Naive B cell (primary cell): ENCODE results near the gene VPS8. TPM values are rescaled to one million over a fixed set of nuclear protein-coding genes. Genes with fewer than 3 reads are reported as not detected.
A peak's percentile ranks its signal among the peaks of the same experiment; 100 is the strongest.

Experiments used
- ATAC-seq, 2 donors: fragments of 150-1000 bp; cut with Tn5 transposase; 2 replicates each; pipeline ENCODE4 v1.10.0; 2021; ENCODE audit warnings: low read depth in 2 of 2, mild to moderate bottlenecking in 2 of 2, moderate library complexity in 2 of 2
- DNase-seq: peaks from one replicate; pipeline ENCODE4 v3.0.0; 2022
- H3K27ac Mint-ChIP-seq, 6 donors: one replicate each; pipeline ENCODE4 v1.8.0; 2020 to 2022; ENCODE audit warnings: mild to moderate bottlenecking in 6 of 6, mixed read lengths in 6 of 6, moderate library complexity in 5 of 6, inconsistent platforms in 2 of 6
- H3K27me3 Mint-ChIP-seq, 3 donors: one replicate each; pipeline ENCODE4 v1.8.0; 2021 to 2022; ENCODE audit warnings: mixed read lengths in 3 of 3, mild to moderate bottlenecking in 1 of 3
- H3K36me3 Mint-ChIP-seq, 2 donors: one replicate each; pipeline ENCODE4 v1.8.0; 2020 to 2022; ENCODE audit warnings: mixed read lengths in 2 of 2, inconsistent platforms in 1 of 2, mild to moderate bottlenecking in 1 of 2
- H3K4me1 Mint-ChIP-seq, 3 donors: one replicate each; pipeline ENCODE4 v1.8.0; 2020 to 2022; ENCODE audit warnings: mixed read lengths in 3 of 3, inconsistent platforms in 1 of 3, mild to moderate bottlenecking in 1 of 3, moderate library complexity in 1 of 3
- H3K4me3 Mint-ChIP-seq, 8 donors: one replicate each; pipeline ENCODE4 v1.8.0; 2020 to 2022; ENCODE audit warnings: mild to moderate bottlenecking in 8 of 8, mixed read lengths in 8 of 8, moderate library complexity in 8 of 8, inconsistent platforms in 2 of 8
- H3K9me3 Mint-ChIP-seq, 7 donors: one replicate each; pipeline ENCODE4 v1.8.0; 2020 to 2022; ENCODE audit warnings: mixed read lengths in 7 of 7, mild to moderate bottlenecking in 5 of 7, inconsistent platforms in 2 of 7, moderate library complexity in 1 of 7
- polyA plus RNA-seq, 6 donors: library from polyadenylated mRNA; unstranded; fragments of 300-500 nt; fragmentation: Illumina TruSeq; gene quantifications; one replicate each; pipeline ENCODE4 v1.2.3, GENCODE V29; 2021; ENCODE audit warnings: low read depth in 6 of 6

VPS8 gene
- polyA plus RNA-seq, 6 donors from 2014 or later, result 19.4 to 33.2 (median 23.7) TPM

- no peak for ATAC-seq
These were observed 269.6 kb downstream of the VPS8 start for GRCh38 chr3:185081521-185081920.

GRCh38 chr3:185082149-185082548 is 270.2 kb downstream of the VPS8 start:
- ATAC-seq (no peak), DNase-seq (no peak)
- Mint-ChIP-seq H3K4me3 (no peak overlapping the region), H3K27ac (no peak overlapping the region), H3K4me1 (no peaks in the 10 kb centered on the region), H3K36me3 (no peaks in the 10 kb centered on the region), H3K9me3 (no peaks in the 10 kb centered on the region), H3K27me3 (peaks cover under 1 to 10% (median 4%) of the 10 kb centered on the region in 3 donors)

More at GRCh38 chr3:185081521-185081920, 269.6 kb downstream of the VPS8 start:
- DNase-seq, result no peak
- Mint-ChIP-seq H3K27me3 (peaks cover 4 to 13% (median 7%) of the 10 kb centered on the region in 3 donors), H3K4me3 (no peak overlapping the region), H3K9me3 (no peaks in the 10 kb centered on the region), H3K4me1 (no peaks in the 10 kb centered on the region), H3K27ac (no peak overlapping the region), H3K36me3 (no peaks in the 10 kb centered on the region)

- no peaks in the 10 kb centered on the region for H3K9me3 Mint-ChIP-seq
- DNase-seq, result no peak
- H3K27ac Mint-ChIP-seq, result no peak overlapping the region
- H3K27me3 Mint-ChIP-seq, result peaks cover 0 to 10% (median 4%) of the 10 kb centered on the region in 3 donors
- H3K36me3 Mint-ChIP-seq, result no peaks in the 10 kb centered on the region
- no peak for ATAC-seq
- H3K4me3 Mint-ChIP-seq, result no peak overlapping the region
- no peaks in the 10 kb centered on the region for H3K4me1 Mint-ChIP-seq
These were observed 270.9 kb downstream of the VPS8 start for GRCh38 chr3:185082829-185083228.

GRCh38 chr3:185084402-185084801 is 272.4 kb downstream of the VPS8 start:
- H3K36me3 Mint-ChIP-seq, result no peaks in the 10 kb centered on the region
- no peaks in the 10 kb centered on the region for H3K9me3 Mint-ChIP-seq
- no peak for ATAC-seq
- H3K4me3 Mint-ChIP-seq, result no peak overlapping the region
- H3K4me1 Mint-ChIP-seq, result no peaks in the 10 kb centered on the region
- no peak for DNase-seq
- no peak overlapping the region for H3K27ac Mint-ChIP-seq
- peaks cover 0 to 10% (median 4%) of the 10 kb centered on the region in 3 donors for H3K27me3 Mint-ChIP-seq

GRCh38 chr3:185084901-185085300 is 272.9 kb downstream of the VPS8 start:
- no peaks in the 10 kb centered on the region for H3K4me1 Mint-ChIP-seq
- no peak for ATAC-seq
- no peaks in the 10 kb centered on the region for H3K36me3 Mint-ChIP-seq
- H3K27ac Mint-ChIP-seq, result no peak overlapping the region
- no peak for DNase-seq
- H3K27me3 Mint-ChIP-seq, result peaks cover 0 to 10% (median 4%) of the 10 kb centered on the region in 3 donors
- no peaks in the 10 kb centered on the region for H3K9me3 Mint-ChIP-seq
- H3K4me3 Mint-ChIP-seq, result no peak overlapping the region

GRCh38 chr3:185087419-185087818 is 275.5 kb downstream of the VPS8 start:
- no peaks in the 10 kb centered on the region for H3K36me3 Mint-ChIP-seq
- H3K4me3 Mint-ChIP-seq, result no peak overlapping the region
- H3K27me3 Mint-ChIP-seq, result peaks cover 12 to 14% (median 13%) of the 10 kb centered on the region in 3 donors
- H3K9me3 Mint-ChIP-seq, result no peaks in the 10 kb centered on the region
- ATAC-seq, result no peak
- H3K4me1 Mint-ChIP-seq, result no peaks in the 10 kb centered on the region
- DNase-seq, result no peak
- H3K27ac Mint-ChIP-seq, result peak overlapping the region in 1 of 6 donors; percentile 40

GRCh38 chr3:185089343-185089742 is 277.4 kb downstream of the VPS8 start:
- peaks cover 13 to 26% (median 23%) of the 10 kb centered on the region in 3 donors for H3K27me3 Mint-ChIP-seq
- no peak overlapping the region for H3K4me3 Mint-ChIP-seq
- DNase-seq, result no peak
- H3K9me3 Mint-ChIP-seq, result no peaks in the 10 kb centered on the region
- H3K36me3 Mint-ChIP-seq, result no peaks in the 10 kb centered on the region
- ATAC-seq, result no peak
- H3K27ac Mint-ChIP-seq, result no peak overlapping the region
- H3K4me1 Mint-ChIP-seq, result no peaks in the 10 kb centered on the region

DNA sequence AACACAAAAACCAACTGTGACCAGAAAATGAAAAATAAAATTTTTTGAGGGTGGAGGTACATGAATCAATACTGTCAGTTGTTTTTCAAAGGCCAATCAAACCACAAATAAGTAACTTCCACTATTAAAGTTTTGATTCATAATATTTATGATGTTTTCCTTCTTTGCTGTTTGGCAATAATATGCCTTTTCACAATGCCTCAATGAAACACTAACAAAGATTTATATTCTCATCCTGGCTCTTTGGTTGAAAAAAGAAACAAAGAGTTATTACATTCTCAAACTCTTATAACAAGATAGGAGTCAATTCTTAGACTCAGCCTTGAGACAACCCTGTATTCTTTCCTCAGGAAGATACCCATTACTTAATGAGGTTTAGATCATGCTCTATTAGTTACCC is 277.8 kb downstream of the VPS8 start:
- Mint-ChIP-seq H3K4me1 (no peaks in the 10 kb centered on the region), H3K27ac (no peak overlapping the region), H3K36me3 (no peaks in the 10 kb centered on the region), H3K27me3 (peaks cover 13 to 26% (median 23%) of the 10 kb centered on the region in 3 donors), H3K9me3 (no peaks in the 10 kb centered on the region), H3K4me3 (no peak overlapping the region)
- ATAC-seq (no peak), DNase-seq (no peak)

DNA sequence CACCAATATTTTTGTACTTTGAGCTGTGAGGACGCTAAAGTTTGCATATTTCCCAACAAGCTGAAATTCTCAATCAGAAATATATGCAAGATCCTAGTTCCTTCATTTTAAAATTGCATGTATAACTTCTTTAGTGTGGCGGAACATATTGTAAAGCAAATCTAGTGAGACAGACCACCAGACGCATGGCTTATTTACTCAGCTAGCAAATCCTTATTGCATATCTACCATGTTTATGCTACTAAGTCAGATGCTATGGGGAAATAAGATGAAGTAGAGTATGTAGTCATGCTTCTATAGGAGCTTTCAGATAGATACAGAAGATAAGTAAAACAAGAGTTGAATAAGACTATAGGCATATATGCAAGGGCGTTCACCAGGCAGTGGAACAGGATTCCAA is 278.8 kb downstream of the VPS8 start:
- ATAC-seq, result no peak
- Mint-ChIP-seq H3K27ac (no peak overlapping the region), H3K36me3 (no peaks in the 10 kb centered on the region)

GRCh38 chr3:185093116-185093515 is 281.1 kb downstream of the VPS8 start:
- H3K4me1 Mint-ChIP-seq, result no peaks in the 10 kb centered on the region
- no peak overlapping the region for H3K4me3 Mint-ChIP-seq
- DNase-seq (no peak), ATAC-seq (no peak)
- no peak overlapping the region for H3K27ac Mint-ChIP-seq
- H3K36me3 Mint-ChIP-seq, result no peaks in the 10 kb centered on the region
- H3K27me3 Mint-ChIP-seq, result peaks cover 25 to 44% (median 25%) of the 10 kb centered on the region in 3 donors
- H3K9me3 Mint-ChIP-seq, result no peaks in the 10 kb centered on the region

More for the DNA sequence above, 278.8 kb downstream of the VPS8 start:
- no peak for DNase-seq
- Mint-ChIP-seq H3K27me3 (peaks cover 13 to 26% (median 17%) of the 10 kb centered on the region in 3 donors), H3K4me3 (no peak overlapping the region), H3K4me1 (no peaks in the 10 kb centered on the region), H3K9me3 (no peaks in the 10 kb centered on the region)

GRCh38 chr3:185094697-185095096 is 282.7 kb downstream of the VPS8 start:
- DNase-seq, result no peak
- Mint-ChIP-seq H3K4me1 (no peaks in the 10 kb centered on the region), H3K27ac (no peak overlapping the region), H3K27me3 (peaks cover 29 to 54% (median 37%) of the 10 kb centered on the region in 3 donors), H3K4me3 (no peak overlapping the region), H3K9me3 (peaks cover 0 to 11% (median 0%) of the 10 kb centered on the region in 7 donors), H3K36me3 (peaks cover 0 to 9% of the 10 kb centered on the region in 2 donors)
- no peak for ATAC-seq

Other genes starting within 250 kb of the VPS8 start
- 10 to 100 TPM; 26.2 to 48.5 (median 46.9) TPM for gene MAGEF1, start 100.1 kb upstream of the VPS8 start, polyA plus RNA-seq